Neural cell (in vitro differentiated cells): Measurements from ENCODE around the gene KIF20B.

Experiments
- CTCF ChIP-seq: fragments of 450-650 bp; IDR thresholded peaks from 2 replicates; pipeline ENCODE4 v1.5.1; 2014; ENCODE audit warnings: antibody characterized with exemption, mild to moderate bottlenecking, moderate library complexity; ENCODE audit not compliant: poor library complexity, severe bottlenecking
- EZH2 ChIP-seq: fragments of 200-600, 300-800 bp; shearing (Covaris generic), sonication (generic); IDR thresholded peaks from 2 replicates; pipeline ENCODE4 v1.6.1; 2014; ENCODE audit warnings: antibody characterized with exemption, low read length, borderline replicate concordance, mild to moderate bottlenecking; ENCODE audit not compliant: insufficient read depth, poor library complexity, severe bottlenecking
- MXI1 ChIP-seq: fragments of 450-650 bp; conservative IDR thresholded peaks from 2 replicates; pipeline ENCODE4 v1.6.1; 2014; ENCODE audit warnings: antibody characterized with exemption, mild to moderate bottlenecking; ENCODE audit not compliant: poor library complexity, severe bottlenecking
- POLR2AphosphoS5 ChIP-seq: IDR thresholded peaks from 2 replicates; pipeline ENCODE4 v1.6.1; 2012
- SMC3 ChIP-seq: fragments of 450-650 bp; conservative IDR thresholded peaks from 2 replicates; pipeline ENCODE4 v1.6.1; 2014; ENCODE audit warnings: antibody characterized with exemption, mild to moderate bottlenecking, moderate library complexity; ENCODE audit not compliant: poor library complexity
- TF ChIP-seq, protein P1 (sequence below): IDR thresholded peaks from 2 replicates; pipeline ENCODE4 v1.6.1; 2012; ENCODE audit warnings: borderline replicate concordance

- no peak for TF ChIP-seq CTCF
- no peak for TF ChIP-seq EZH2
- no peak for TF ChIP-seq SMC3
- TF ChIP-seq POLR2AphosphoS5: no peak
- TF ChIP-seq MXI1: no peak
- TF ChIP-seq, protein P1, sequence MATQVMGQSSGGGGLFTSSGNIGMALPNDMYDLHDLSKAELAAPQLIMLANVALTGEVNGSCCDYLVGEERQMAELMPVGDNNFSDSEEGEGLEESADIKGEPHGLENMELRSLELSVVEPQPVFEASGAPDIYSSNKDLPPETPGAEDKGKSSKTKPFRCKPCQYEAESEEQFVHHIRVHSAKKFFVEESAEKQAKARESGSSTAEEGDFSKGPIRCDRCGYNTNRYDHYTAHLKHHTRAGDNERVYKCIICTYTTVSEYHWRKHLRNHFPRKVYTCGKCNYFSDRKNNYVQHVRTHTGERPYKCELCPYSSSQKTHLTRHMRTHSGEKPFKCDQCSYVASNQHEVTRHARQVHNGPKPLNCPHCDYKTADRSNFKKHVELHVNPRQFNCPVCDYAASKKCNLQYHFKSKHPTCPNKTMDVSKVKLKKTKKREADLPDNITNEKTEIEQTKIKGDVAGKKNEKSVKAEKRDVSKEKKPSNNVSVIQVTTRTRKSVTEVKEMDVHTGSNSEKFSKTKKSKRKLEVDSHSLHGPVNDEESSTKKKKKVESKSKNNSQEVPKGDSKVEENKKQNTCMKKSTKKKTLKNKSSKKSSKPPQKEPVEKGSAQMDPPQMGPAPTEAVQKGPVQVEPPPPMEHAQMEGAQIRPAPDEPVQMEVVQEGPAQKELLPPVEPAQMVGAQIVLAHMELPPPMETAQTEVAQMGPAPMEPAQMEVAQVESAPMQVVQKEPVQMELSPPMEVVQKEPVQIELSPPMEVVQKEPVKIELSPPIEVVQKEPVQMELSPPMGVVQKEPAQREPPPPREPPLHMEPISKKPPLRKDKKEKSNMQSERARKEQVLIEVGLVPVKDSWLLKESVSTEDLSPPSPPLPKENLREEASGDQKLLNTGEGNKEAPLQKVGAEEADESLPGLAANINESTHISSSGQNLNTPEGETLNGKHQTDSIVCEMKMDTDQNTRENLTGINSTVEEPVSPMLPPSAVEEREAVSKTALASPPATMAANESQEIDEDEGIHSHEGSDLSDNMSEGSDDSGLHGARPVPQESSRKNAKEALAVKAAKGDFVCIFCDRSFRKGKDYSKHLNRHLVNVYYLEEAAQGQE: no peak
Measured at GRCh38 chr10:89776665-89777064, 75.3 kb downstream of the KIF20B start.
